GM23248 (cell line): ENCODE results near the gene TMED9. TPM values are rescaled to one million over a fixed set of nuclear protein-coding genes. Genes with fewer than 3 reads are reported as not detected.

ENCODE experiments used
- DNase-seq: peaks from one replicate; pipeline ENCODE4 v3.0.0-alpha.2; 2015
- H2AFZ ChIP-seq: fragments of 200-600 bp; sonication (generic); 2 replicates; pipeline ENCODE4 v1.6.1; 2016; ENCODE audit warnings: antibody characterized with exemption
- H3F3A ChIP-seq: fragments of 200-600 bp; sonication (generic); 2 replicates; pipeline ENCODE4 v1.6.1; 2016; ENCODE audit warnings: mild to moderate bottlenecking, antibody characterized with exemption, mixed run types; ENCODE audit not compliant: insufficient read depth
- H3K27ac ChIP-seq: fragments of 200-600 bp; sonication (generic); 2 replicates; pipeline ENCODE4 v1.5.1; 2016; ENCODE audit warnings: mild to moderate bottlenecking
- H3K27me3 ChIP-seq: fragments of 200-600 bp; sonication (generic); replicated peaks from 2 replicates; pipeline ENCODE4 v1.6.1; 2016; ENCODE audit warnings: mild to moderate bottlenecking; ENCODE audit not compliant: insufficient read depth
- H3K36me3 ChIP-seq: fragments of 200-600 bp; sonication (generic); 2 replicates; pipeline ENCODE4 v1.6.1; 2016; ENCODE audit warnings: low read depth, mild to moderate bottlenecking
- H3K4me1 ChIP-seq: fragments of 200-600 bp; sonication (generic); 2 replicates; pipeline ENCODE4 v1.6.1; 2016; ENCODE audit warnings: mild to moderate bottlenecking; ENCODE audit not compliant: insufficient read depth
- H3K4me2 ChIP-seq: fragments of 200-600 bp; sonication (generic); one replicate; pipeline ENCODE4 v1.6.1; 2016; ENCODE audit warnings: mild to moderate bottlenecking; ENCODE audit not compliant: unreplicated experiment
- H3K4me3 ChIP-seq: fragments of 200-600 bp; sonication (generic); 2 replicates; pipeline ENCODE4 v1.5.1; 2016; ENCODE audit warnings: mild to moderate bottlenecking
- H3K79me2 ChIP-seq: fragments of 200-600 bp; sonication (generic); 2 replicates; pipeline ENCODE4 v1.6.1; 2016; ENCODE audit warnings: mild to moderate bottlenecking; ENCODE audit not compliant: insufficient read depth
- H3K9ac ChIP-seq: fragments of 200-600 bp; sonication (generic); 2 replicates; pipeline ENCODE4 v1.6.1; 2016; ENCODE audit warnings: mild to moderate bottlenecking
- H3K9me2 ChIP-seq: fragments of 200-600 bp; sonication (generic); 2 replicates; pipeline ENCODE4 v1.6.1; 2016; ENCODE audit warnings: mixed run types, mild to moderate bottlenecking, moderate library complexity; ENCODE audit not compliant: insufficient read depth
- H3K9me3 ChIP-seq: fragments of 200-600 bp; sonication (generic); one replicate; pipeline ENCODE4 v1.6.1; 2017; ENCODE audit warnings: low read depth
- H4K20me1 ChIP-seq: fragments of 200-600 bp; sonication (generic); 2 replicates; pipeline ENCODE4 v1.6.0; 2016; ENCODE audit not compliant: insufficient read depth
- EZH2 ChIP-seq: fragments of 200-600 bp; sonication (generic); IDR thresholded peaks from 2 replicates; pipeline ENCODE4 v1.6.1; 2018; ENCODE audit warnings: antibody characterized with exemption, mild to moderate bottlenecking; ENCODE audit not compliant: insufficient read depth, poor library complexity, severe bottlenecking
- EZH2phosphoT487 ChIP-seq: fragments of 200-600 bp; sonication (generic); IDR thresholded peaks from 2 replicates; pipeline ENCODE4 v1.6.1; 2018; ENCODE audit warnings: antibody characterized with exemption, moderate library complexity, mild to moderate bottlenecking, low read depth; ENCODE audit not compliant: insufficient read depth
- WGBS, 2 experiments: methylation state at CpG; one replicate each; pipeline ENCODE4 v1.1.6; 2015 to 2017; ENCODE audit warnings: low lambda C conversion rate in 2 of 2, low coverage in 1 of 2; ENCODE audit errors: missing lambda C conversion rate in 2 of 2; 5-methylcytosine and 5-hydroxymethylcytosine counted together
- in situ Hi-C: fragments of 300-500 bp; cut with MboI; formaldehyde crosslinking; loops from 2 replicates; pipeline ENCODE4 v1.15.0; 2020
- polyA plus RNA-seq: library from polyadenylated mRNA; unstranded; fragments of >200 nt; fragmentation: Nextera tagmentation; extraction: Ambion mirVana; gene quantifications from 2 replicates; pipeline ENCODE4 v1.2.1, GENCODE V29; 2016
- total RNA-seq: library from RNA; depleted of rRNA; stranded (reverse); fragments of >200 nt; shearing (Covaris generic); gene quantifications from 2 replicates; pipeline ENCODE4 v1.2.3, GENCODE V29; 2014

TMED9 gene
- total and polyA plus RNA-seq, 2 experiments from 2014 or later, result 138 to 282 TPM

- Histone ChIP-seq H3K36me3 (peaks cover 27% of the 10 kb centered on the region; the same call in 1 of the 2 replicates), H3F3A (peaks cover 30% of the 10 kb centered on the region), H2AFZ (no peak overlapping the region), H4K20me1 (no peaks in the 10 kb centered on the region), H3K4me1 (no peaks in the 10 kb centered on the region; the same call in 1 of the 2 replicates), H3K79me2 (peaks cover 32% of the 10 kb centered on the region), H3K4me2 (peak overlapping the region; percentile 96), H3K27ac (no peak overlapping the region), H3K9ac (peak overlapping the region; percentile 99), H3K27me3 (peaks cover 24% of the 10 kb centered on the region), H3K9me3 (no peaks in the 10 kb centered on the region), H3K4me3 (peak overlapping the region; percentile 97), H3K9me2 (no peaks in the 10 kb centered on the region)
- DNase-seq, result no peak
- WGBS, 2 experiments, result 98% methylated on average over 3 of the region's 3 CpGs
- TF ChIP-seq EZH2phosphoT487 (no peak), EZH2 (no peak)
- in situ Hi-C loops, result no loop called here
Measured at GRCh38 chr5:177593511-177593910, 1.5 kb downstream of the TMED9 start.

DNA sequence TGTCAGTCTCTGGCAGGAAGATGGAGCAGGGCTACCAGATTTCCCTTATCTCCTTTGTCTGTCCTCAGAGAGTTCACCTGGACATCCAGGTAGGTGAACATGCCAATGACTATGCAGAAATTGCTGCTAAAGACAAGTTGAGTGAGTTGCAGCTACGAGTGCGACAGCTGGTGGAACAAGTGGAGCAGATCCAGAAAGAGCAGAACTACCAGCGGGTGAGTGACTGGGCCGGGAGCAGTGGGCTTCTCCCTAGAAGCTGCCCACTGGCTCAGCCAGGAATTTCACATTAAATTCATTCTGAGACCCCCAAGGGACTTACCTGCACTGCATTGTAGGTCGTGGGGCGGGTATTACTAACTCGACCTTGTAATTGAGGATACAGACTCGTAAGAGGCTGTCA lies 2.1 kb downstream of the TMED9 start:
- H2AFZ ChIP-seq, result no peak overlapping the region
- H3K36me3 ChIP-seq, result peaks cover 27% of the 10 kb centered on the region; the same call in 1 of the 2 replicates
- H3K4me3 ChIP-seq, result no peak overlapping the region
- 94 to 97% methylated on average over 8 of the region's 8 CpGs for WGBS, 2 experiments
- H4K20me1 ChIP-seq, result no peaks in the 10 kb centered on the region
- peaks cover 34% of the 10 kb centered on the region for H3F3A ChIP-seq
- TF ChIP-seq EZH2phosphoT487 (no peak), EZH2 (no peak)
- H3K9me2 ChIP-seq, result no peaks in the 10 kb centered on the region
- H3K4me2 ChIP-seq, result peak overlapping the region; percentile 96
- H3K9ac ChIP-seq, result no peak overlapping the region
- peaks cover 32% of the 10 kb centered on the region for H3K79me2 ChIP-seq
- no peak overlapping the region for H3K27ac ChIP-seq
- H3K9me3 ChIP-seq, result no peaks in the 10 kb centered on the region
- peaks cover 19% of the 10 kb centered on the region for H3K27me3 ChIP-seq
- in situ Hi-C loops, result no loop called here
- no peak for DNase-seq
- H3K4me1 ChIP-seq, result no peaks in the 10 kb centered on the region; the same call in 1 of the 2 replicates

GRCh38 chr5:177595026-177595585 lies 3.1 kb downstream of the TMED9 start:
- H3K9me2 ChIP-seq, result no peaks in the 10 kb centered on the region
- in situ Hi-C loops, result no loop called here
- no peak overlapping the region for H3K4me2 ChIP-seq
- no peaks in the 10 kb centered on the region for H4K20me1 ChIP-seq
- H3K9ac ChIP-seq, result no peak overlapping the region
- peaks cover 8% of the 10 kb centered on the region for H3K27me3 ChIP-seq
- H3K79me2 ChIP-seq, result peaks cover 32% of the 10 kb centered on the region
- H3K27ac ChIP-seq, result no peak overlapping the region
- no peak overlapping the region for H2AFZ ChIP-seq
- no peak for DNase-seq
- WGBS, 2 experiments, result 93 to 95% methylated on average over 8 of the region's 8 CpGs
- no peaks in the 10 kb centered on the region for H3K9me3 ChIP-seq
- peaks cover 27% of the 10 kb centered on the region; the same call in 1 of the 2 replicates for H3K36me3 ChIP-seq
- H3F3A ChIP-seq, result peaks cover 37% of the 10 kb centered on the region
- TF ChIP-seq EZH2 (no peak), EZH2phosphoT487 (no peak)
- H3K4me1 ChIP-seq, result no peaks in the 10 kb centered on the region; the same call in 1 of the 2 replicates
- H3K4me3 ChIP-seq, result no peak overlapping the region

DNA sequence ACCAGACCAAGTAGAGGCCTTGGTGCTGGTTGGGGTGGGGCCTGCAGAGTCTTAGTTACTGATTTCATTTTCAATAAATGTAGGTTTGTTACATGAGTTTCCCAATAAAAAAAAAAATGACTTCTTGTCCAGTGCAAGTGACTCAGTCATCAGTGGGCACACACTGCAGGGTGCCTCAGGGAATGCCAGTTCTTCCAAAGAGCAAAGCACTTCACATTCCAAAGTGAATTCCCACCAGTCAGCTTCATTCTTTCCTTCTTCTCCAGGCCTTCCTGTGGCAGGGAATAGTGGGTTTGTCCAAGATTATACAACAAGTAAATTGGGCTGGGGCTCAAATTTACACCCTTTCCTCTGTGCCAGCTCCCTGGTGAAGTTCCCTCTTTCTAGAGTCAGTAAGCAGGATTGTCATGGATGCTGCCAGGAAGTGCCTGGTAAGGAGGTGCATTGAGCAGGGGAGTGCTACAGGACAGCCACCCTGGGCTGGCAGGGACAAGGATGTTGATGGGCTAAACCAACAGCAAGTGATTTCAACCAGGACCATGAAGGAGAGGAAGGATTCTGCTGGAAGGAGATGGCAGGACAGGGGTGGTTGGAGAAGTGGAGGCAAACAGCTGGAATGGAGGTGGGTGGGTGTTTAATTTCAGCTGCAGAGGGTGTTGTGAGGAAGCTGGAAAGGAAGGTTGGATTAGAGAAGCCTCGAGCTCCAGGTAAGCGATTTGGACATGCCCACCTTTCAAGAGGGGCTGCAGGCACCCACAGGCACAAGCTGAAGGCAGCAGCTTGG lies 4.2 kb downstream of the TMED9 start:
- in situ Hi-C loops, result no loop called here
- H2AFZ ChIP-seq, result no peak overlapping the region
- TF ChIP-seq EZH2phosphoT487, result no peak
- no peak for TF ChIP-seq EZH2
- no peaks in the 10 kb centered on the region for H4K20me1 ChIP-seq
- H3F3A ChIP-seq, result peaks cover 37% of the 10 kb centered on the region
- DNase-seq, result peak; percentile 30
- H3K79me2 ChIP-seq, result peaks cover 41% of the 10 kb centered on the region
- H3K4me2 ChIP-seq, result no peak overlapping the region
- peaks cover 27% of the 10 kb centered on the region; the same call in 1 of the 2 replicates for H3K36me3 ChIP-seq
- H3K9me2 ChIP-seq, result no peaks in the 10 kb centered on the region
- no peaks in the 10 kb centered on the region for H3K27me3 ChIP-seq
- H3K9ac ChIP-seq, result no peak overlapping the region
- 94 to 100% methylated on average over 2 of the region's 2 CpGs for WGBS, 2 experiments
- H3K4me3 ChIP-seq, result no peak overlapping the region
- H3K4me1 ChIP-seq, result peaks cover 6% of the 10 kb centered on the region
- no peak overlapping the region for H3K27ac ChIP-seq
- H3K9me3 ChIP-seq, result no peaks in the 10 kb centered on the region
